Coronary artery (tissue), 2 donors: Measurements from ENCODE around the gene NBEA.

Experiments used
- DNase-seq: peaks from one replicate; pipeline ENCODE4 v3.0.0-alpha.2; 2017; ENCODE audit warnings: low spot score
- H3K27ac ChIP-seq, 2 donors: fragments of 200-600 bp; sonication (generic); one replicate each; pipeline ENCODE4 v1.5.1; 2016 to 2019
- H3K4me3 ChIP-seq: fragments of 200-600 bp; sonication (generic); 2 replicates; pipeline ENCODE4 v1.5.1; 2016; ENCODE audit warnings: mild to moderate bottlenecking, moderate library complexity
- CTCF ChIP-seq: fragments of 200-600 bp; sonication (generic); IDR thresholded peaks from one replicate; pipeline ENCODE4 v1.5.1; 2019; ENCODE audit warnings: antibody characterized with exemption

The NBEA gene

GRCh38 chr13:35131471-35131870, 189.4 kb downstream of the NBEA start:
- no peak overlapping the region for H3K4me3 ChIP-seq
- TF ChIP-seq CTCF: no peak
- no peak overlapping the region for H3K27ac ChIP-seq
- DNase-seq: no peak

- DNase-seq: no peak
- no peak overlapping the region for H3K4me3 ChIP-seq
- H3K27ac ChIP-seq: no peak overlapping the region
- TF ChIP-seq CTCF: no peak
Measured at GRCh38 chr13:35136585-35136984, 194.5 kb downstream of the NBEA start.

DNA sequence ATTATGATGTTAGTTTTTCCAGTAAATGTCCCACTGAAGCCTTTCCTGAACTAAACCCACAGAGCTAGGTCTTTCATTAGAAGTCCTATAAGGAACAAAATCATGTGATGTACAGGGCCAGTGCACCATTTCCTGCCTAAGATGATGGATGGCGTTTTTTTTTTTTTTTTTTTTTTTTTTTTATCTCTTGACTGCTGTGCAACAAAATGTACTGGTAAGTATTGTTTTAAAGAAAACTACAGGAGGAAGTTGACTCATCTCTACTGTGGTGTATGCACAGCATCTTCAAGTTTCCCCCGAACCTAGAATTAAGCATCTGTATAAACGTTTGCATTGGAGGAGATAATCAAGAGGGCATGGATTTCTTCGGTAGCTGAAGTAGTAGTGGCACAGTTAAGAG, 197.5 kb downstream of the NBEA start:
- no peak overlapping the region for H3K27ac ChIP-seq
- no peak overlapping the region for H3K4me3 ChIP-seq
- DNase-seq: no peak
- TF ChIP-seq CTCF: no peak

DNA sequence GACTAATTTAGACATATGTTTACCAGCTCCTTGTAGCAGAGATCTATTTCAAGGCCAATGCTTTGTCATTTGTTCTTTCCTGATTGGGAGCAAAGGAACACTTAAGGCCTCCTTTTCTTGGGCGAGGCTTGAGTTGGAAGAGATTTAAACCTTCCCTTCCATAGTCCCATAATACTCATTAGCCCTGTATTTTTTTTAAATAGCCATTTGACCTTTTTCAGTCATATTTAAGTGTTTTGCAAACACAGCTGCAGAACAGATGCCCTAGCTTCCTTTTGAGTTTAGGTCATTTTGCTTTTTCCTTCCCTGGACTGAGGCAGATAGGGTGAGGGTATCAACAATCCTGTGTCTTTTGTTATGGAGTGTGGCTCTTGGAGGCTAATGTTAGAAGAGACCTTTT, 198.3 kb downstream of the NBEA start:
- TF ChIP-seq CTCF: no peak
- H3K4me3 ChIP-seq: no peak overlapping the region
- no peak overlapping the region for H3K27ac ChIP-seq
- no peak for DNase-seq

DNA sequence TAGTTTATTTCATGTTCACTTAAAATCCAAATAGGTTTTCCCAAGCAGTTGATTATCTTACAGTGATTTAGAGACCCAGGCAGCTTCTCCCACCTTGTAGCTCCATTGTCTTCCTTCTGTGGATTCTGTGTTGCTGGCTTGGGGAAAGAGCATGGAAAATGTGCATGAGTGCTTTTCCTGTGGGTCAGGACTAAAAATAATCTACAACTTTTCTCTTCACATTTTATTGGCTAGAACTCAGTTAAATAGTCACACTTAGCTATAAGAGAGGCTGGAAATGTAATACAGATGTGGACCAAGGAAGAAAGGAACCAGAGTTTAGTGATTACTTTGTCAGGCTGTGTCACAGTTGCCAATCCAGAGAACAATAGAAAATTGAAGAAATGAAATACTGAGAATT, 198.8 kb downstream of the NBEA start:
- TF ChIP-seq CTCF: no peak
- H3K27ac ChIP-seq: no peak overlapping the region
- DNase-seq: no peak
- no peak overlapping the region for H3K4me3 ChIP-seq

GRCh38 chr13:35143123-35143522, 201.1 kb downstream of the NBEA start:
- H3K4me3 ChIP-seq: no peak overlapping the region
- H3K27ac ChIP-seq: no peak overlapping the region
- TF ChIP-seq CTCF: no peak
- DNase-seq: no peak

GRCh38 chr13:35144166-35144890, 202.3 kb downstream of the NBEA start:
- no peak overlapping the region for H3K27ac ChIP-seq
- no peak for DNase-seq
- no peak overlapping the region for H3K4me3 ChIP-seq
- TF ChIP-seq CTCF: no peak
